SK-MEL-5 (cell line): Measurements from ENCODE around the gene PIKFYVE. TPM values are rescaled to one million over a fixed set of nuclear protein-coding genes. Genes with fewer than 3 reads are reported as not detected.
A peak's percentile ranks its signal among the peaks of the same experiment; 100 is the strongest.
"Not testable (repeated sequence)": the region's sequence is repeated elsewhere in the genome, so short reads cannot be mapped to it uniquely, and the experiment has no call there.

Experiments used
- DNase-seq: peaks from one replicate; pipeline ENCODE4 v3.0.0-alpha.2; 2016; ENCODE audit warnings: low read depth, low spot score
- in situ Hi-C: cut with HindIII; loops from 2 replicates; pipeline ENCODE4 v1.10.0; 2016; ENCODE audit warnings: low sequenced_read_pairs, high pct_unique_total_duplicates, low pct_unique_long_range_greater_than_20kb
- total RNA-seq: library from RNA; depleted of rRNA; stranded (reverse); fragments of >200 nt; shearing (Covaris generic); gene quantifications from 2 replicates; pipeline ENCODE4 v1.2.3, GENCODE V29; 2014; rRNA removed

The PIKFYVE gene
- total RNA-seq, 1 experiment from 2014 or later, result 50.9 TPM

DNA sequence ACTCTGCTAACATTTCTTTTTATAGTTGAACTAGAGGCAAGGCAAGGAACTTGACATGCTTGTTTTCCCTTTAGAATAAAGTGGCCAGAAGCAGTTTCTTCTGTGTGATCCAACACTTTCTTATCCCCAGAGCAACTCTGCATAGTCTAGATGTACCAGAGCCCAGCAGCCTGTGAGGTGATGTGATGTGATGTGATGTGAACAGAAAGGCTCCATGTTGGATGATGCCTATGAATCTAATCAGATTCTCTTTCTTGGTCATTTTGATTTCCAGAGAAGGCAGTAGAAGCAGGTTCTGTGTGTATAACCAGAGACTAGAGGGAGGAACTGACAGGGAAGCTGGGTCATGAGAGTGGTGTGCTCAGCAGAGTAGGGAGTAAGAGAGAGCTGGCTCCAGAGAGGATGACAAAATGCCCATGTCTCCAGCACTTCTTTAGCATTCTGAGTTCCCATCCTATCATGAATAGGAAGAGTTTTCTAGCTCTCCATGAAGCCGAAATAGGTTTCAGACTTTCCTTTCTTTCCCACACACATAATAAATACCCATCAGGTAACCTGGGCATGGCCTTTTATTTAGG lies 109.5 kb downstream of the PIKFYVE start:
- no peak for DNase-seq
- in situ Hi-C loops, result no loop called here

DNA sequence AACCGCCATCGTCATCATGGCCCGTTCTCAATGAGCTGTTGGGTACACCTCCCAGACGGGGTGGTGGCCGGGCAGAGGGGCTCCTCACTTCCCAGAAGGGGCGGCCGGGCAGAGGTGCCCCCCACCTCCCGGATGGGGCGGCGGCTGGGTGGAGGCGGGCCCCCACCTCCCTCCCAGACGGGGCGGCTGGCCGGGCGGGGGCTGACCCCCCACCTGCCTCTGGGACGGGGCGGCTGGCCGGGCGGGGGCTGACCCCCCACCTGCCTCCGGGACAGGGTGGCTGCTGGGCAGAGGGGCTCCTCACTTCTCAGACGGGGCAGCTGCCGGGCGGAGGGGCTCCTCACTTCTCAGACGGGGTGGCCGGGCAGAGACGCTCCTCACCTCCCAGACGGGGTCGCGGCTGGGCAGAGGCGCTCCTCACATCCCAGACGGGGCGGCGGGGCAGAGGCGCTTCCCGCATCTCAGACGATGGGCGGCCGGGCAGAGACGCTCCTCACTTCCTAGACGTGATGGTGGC lies 111.3 kb downstream of the PIKFYVE start:
- in situ Hi-C loops, DNase-seq: not testable (repeated sequence)

DNA sequence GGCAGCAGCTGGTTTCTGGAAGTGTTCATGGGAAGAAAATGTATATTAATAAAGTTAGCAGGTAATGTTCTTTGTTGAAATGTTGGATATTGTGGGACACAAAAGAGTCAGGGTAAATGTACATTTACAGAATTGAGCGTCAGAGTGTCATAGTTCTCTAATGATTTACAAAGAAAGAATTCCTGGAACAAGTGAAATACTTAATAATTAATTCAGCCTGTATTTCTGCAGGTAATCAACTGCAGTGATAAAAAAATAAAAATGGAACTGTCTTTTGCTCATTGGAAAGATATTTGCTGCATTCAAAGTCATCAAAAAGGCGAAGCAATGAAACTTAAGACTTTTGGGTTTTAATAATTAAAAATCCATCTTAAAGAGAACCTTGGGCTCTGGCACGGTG lies 113.1 kb downstream of the PIKFYVE start:
- in situ Hi-C loops, result no loop called here
- no peak for DNase-seq

DNA sequence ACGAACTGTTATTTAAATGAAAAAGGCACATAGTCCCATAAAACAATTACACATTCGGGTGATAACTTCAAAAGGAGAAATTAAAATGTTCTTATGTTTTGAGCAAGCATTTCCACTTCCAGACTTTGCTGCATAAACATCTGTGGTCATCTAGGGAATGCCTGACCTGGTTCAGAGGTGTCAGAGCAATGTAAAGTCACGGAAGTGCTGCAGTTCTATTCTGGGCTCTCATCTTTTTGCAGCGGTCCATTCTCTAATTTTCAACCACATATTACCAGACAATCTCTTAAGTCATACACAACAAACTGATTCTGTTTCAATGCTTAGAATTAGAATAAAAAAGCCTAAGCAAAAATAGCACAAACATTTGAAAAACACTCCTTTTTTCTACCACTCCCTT lies 118.6 kb downstream of the PIKFYVE start:
- in situ Hi-C loops, result no loop called here
- no peak for DNase-seq

DNA sequence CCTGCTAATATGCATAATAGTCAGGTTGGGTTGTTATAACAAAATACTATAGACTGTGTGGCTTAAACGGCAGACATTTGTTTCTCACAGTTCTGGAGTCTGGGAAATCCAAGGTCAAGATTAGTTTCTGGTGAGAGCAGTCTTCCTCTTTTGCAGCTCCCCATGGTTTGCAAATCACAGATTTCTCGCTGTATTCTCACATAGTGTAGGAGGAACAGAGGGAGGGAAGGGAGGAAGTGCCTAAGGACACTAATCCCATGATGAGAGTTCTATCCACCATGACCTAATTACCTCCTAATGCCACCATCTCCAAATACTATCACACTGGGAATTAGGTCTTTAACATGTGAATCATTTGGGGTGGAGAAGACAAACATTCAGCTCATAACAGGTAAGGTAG lies 120.5 kb downstream of the PIKFYVE start:
- no peak for DNase-seq
- in situ Hi-C loops, result no loop called here

DNA sequence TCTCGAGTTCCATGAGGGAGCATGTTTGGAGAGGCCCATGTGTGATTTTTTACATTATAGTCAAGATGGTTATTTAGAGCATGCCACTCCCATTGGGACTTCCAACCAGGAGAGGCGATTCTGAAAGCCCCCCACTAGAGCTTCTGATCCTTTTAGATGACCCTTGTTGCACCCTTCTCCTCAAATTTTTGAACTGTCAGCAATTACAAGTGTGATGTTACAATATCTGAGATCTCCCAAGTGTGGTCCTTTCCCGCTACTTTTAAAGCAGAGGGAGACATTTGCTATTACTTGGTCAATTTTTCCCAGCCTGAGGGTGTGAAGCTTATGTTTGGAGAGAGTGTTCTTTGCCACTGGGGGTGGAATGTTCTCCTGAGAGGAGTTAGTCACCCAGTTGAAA lies 123.9 kb downstream of the PIKFYVE start:
- in situ Hi-C loops, result no loop called here
- DNase-seq, result no peak

DNA sequence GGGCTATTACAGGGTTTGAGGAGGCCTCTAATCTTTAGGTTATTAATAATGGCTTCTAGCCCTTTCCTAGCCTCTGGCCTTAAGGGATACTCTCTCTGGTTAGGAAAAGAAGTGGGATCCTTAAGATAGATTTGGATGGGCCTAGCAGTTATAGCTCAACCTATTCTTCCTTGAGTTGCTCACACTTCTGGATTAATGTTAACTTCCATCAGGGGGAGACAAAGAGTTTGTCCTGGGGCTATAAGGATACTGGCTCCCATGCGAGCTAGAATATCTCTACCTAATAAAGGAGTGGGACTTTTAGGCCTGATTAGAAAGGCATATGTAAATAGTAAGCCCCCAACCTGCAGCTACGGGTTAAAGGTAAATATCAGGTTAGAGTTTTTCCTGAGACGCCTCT lies 126.2 kb downstream of the PIKFYVE start:
- in situ Hi-C loops, result no loop called here
- peak; percentile 27 for DNase-seq

DNA sequence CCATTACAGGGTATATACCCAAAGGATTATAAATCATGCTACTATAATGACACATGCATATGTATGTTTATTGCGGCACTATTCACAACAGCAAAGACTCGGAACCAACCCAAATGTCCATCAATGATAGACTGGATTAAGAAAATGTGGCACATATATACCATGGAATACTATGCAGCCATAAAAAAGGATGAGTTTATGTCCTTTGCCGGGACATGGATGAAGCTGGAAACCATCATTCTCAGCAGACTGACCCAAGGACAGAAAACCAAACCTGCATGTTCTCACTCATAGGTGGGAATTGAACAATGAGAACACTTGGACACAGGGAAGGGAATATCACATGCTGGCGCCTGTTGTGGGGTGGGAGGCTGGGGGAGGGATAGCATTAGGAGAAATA lies 130.7 kb downstream of the PIKFYVE start:
- DNase-seq, in situ Hi-C loops: not testable (repeated sequence)

DNA sequence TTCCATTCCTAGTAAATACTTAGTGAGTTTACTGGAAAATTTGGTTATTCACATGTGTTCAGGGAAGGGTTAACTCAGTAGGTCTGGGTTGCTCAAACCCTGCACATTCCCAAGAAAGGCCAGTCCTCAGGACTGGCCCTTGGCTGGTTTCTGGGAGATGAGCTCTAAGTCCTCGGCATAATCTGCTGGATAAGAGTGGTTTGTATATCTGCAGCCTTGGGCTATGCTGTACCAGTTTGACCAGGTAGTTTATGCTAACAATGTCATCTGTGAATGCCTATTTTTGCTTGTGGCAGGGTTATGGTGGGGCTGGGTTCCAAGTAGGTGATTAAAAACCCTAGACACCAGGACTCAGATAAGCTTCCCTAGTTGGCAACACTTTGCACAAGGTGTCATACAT lies 133.1 kb downstream of the PIKFYVE start:
- no peak for DNase-seq
- in situ Hi-C loops, result no loop called here

DNA sequence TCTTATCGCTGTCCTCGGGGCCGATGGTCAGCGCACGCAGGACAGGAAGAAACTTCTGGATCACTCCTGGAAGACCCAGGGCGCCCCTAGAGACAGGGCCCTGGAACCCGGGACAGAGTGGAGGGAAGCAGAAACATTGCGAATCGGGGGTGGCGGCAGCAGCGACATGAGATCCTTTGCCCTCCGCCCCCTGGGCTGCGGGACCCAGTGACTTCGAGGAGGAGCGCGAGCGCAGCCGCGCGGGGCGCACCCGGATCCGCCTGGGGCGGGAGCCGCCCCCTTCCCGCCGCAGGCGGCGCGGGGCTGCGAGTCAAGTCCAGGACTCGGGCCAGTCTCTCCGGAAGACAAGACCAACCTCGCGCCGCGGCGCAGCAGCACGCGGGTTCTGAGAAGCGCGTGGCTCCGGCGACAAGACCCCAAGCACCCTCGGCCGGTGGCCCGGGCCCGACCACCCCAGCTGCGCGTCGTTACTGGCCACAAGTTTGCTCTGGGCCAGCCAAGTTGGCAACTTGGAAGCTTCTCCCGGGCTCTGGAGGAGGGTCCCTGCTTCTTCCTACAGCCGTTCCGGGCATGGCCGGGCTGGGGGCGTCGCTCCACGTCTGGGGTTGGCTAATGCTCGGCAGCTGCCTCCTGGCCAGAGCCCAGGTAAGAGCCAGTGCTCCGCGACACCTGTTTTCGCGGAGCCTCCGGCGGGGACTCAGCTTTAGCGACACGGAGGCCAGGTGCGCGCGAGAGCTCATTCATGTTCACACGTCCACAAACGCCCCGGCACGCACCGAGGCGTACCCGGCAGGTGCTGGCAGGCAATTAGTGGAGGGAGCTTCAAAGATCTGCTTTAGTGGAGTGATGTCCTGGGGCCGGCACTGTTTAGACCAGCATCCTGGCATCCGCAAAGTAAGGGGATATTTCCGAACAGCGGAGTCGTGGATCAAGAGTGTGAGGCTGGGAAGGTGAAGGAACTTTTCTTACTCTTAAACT lies 140.7 kb downstream of the PIKFYVE start, which contains the start of gene PTH2R:
PTH2R (plus strand) TSS at position 319 of the 978 bp plus-strand sequence; CDS start at position 571, 252 bp downstream.
- DNase-seq, result no peak
- in situ Hi-C loops, result no loop called here

DNA sequence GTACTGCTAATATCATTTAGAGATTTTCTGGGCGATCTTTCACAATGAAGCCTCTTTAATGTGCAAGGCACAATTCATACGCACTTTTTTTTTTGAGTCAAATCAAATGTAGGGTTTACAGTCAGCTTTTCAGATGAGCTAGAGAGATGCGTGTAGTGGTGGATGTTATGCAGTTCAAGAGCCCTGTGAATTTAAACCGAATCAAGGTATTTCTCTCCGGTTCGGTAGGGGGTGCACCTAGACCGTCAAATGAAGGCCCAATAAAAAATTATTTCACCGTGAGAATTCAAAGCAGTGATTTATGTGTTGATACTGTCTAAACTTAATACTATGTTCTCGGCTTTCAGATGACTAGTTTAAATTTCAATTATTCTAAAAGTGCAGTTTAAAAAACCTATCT lies 141.6 kb downstream of the PIKFYVE start:
- in situ Hi-C loops, result no loop called here
- peak; percentile 56 for DNase-seq

Other genes starting within 250 kb of the PIKFYVE start
- gene PLEKHM3, start 240.7 kb upstream of the PIKFYVE start, total RNA-seq, result 3.2 and 4.4 TPM in 2 replicates
- gene CRYGD, start 141.7 kb upstream of the PIKFYVE start, total RNA-seq, result not detected in 2 replicates
- not detected in 2 replicates for gene CRYGC, start 136.4 kb upstream of the PIKFYVE start, total RNA-seq
- gene CRYGB, start 120.1 kb upstream of the PIKFYVE start, total RNA-seq, result not detected in 2 replicates
- gene CRYGA, start 102.7 kb upstream of the PIKFYVE start, total RNA-seq, result not detected in 2 replicates
- gene C2orf80, start 76.2 kb upstream of the PIKFYVE start, total RNA-seq, result 0.32 and 0.45 TPM in 2 replicates
- 432 and 474 TPM in 2 replicates for gene IDH1, start 11.2 kb upstream of the PIKFYVE start, total RNA-seq
- gene PTH2R, start 140.5 kb downstream of the PIKFYVE start, total RNA-seq, result 0.13 TPM in 1 of 2 replicates, not detected in the other